NB4 (cell line): ENCODE results near the gene KIF1B.
"Not testable (repeated sequence)": the region's sequence is repeated elsewhere in the genome, so short reads cannot be mapped to it uniquely, and the experiment has no call there.

Experiments used
- MAX ChIP-seq: IDR thresholded peaks from 2 replicates; pipeline ENCODE4 v1.6.1; 2011; ENCODE audit warnings: low read depth, low read length
- POLR2A ChIP-seq: IDR thresholded peaks from 2 replicates; pipeline ENCODE4 v1.6.1; 2011; ENCODE audit warnings: mild to moderate bottlenecking; ENCODE audit not compliant: insufficient read length; ENCODE audit errors: extremely low read depth
- TF ChIP-seq, protein P1 (sequence below): IDR thresholded peaks from one replicate; pipeline ENCODE4 v1.5.1; 2012; ENCODE audit warnings: low read depth, low read length

GRCh38 chr1:10205206-10205605 lies 5.2 kb upstream of the KIF1B start:
- TF ChIP-seq MAX, POLR2A: not testable (repeated sequence)
- TF ChIP-seq, protein P1, sequence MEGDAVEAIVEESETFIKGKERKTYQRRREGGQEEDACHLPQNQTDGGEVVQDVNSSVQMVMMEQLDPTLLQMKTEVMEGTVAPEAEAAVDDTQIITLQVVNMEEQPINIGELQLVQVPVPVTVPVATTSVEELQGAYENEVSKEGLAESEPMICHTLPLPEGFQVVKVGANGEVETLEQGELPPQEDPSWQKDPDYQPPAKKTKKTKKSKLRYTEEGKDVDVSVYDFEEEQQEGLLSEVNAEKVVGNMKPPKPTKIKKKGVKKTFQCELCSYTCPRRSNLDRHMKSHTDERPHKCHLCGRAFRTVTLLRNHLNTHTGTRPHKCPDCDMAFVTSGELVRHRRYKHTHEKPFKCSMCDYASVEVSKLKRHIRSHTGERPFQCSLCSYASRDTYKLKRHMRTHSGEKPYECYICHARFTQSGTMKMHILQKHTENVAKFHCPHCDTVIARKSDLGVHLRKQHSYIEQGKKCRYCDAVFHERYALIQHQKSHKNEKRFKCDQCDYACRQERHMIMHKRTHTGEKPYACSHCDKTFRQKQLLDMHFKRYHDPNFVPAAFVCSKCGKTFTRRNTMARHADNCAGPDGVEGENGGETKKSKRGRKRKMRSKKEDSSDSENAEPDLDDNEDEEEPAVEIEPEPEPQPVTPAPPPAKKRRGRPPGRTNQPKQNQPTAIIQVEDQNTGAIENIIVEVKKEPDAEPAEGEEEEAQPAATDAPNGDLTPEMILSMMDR, result not testable (repeated sequence)
